Cardiac septum (tissue), 1 donor: ENCODE results near the gene DNM3. TPM values are rescaled to one million over a fixed set of nuclear protein-coding genes. Genes with fewer than 3 reads are reported as not detected.
"Not testable (repeated sequence)": the region's sequence is repeated elsewhere in the genome, so short reads cannot be mapped to it uniquely, and the experiment has no call there.

Experiments
- DNase-seq: peaks from one replicate; pipeline ENCODE4 v3.0.0-alpha.2; 2020; ENCODE audit warnings: low spot score
- intact Hi-C: fragments of 100-400 bp; cut with DNase I; formaldehyde crosslinking; loops from one replicate; pipeline ENCODE4 v1.14.0; 2022
- total RNA-seq: library from RNA; stranded (reverse); fragmentation: NEBNext Ultra II Directional; extraction: Animal tissue kit (Norgen Biotek cat#: 25700); gene quantifications from one replicate; pipeline ENCODE4 v1.2.1, GENCODE V29; 2021
- donor health status: DM: no; HTN: no; CAD: no.

The DNM3 gene
- total RNA-seq, 1 donor from 2014 or later = 2.4 TPM

DNA sequence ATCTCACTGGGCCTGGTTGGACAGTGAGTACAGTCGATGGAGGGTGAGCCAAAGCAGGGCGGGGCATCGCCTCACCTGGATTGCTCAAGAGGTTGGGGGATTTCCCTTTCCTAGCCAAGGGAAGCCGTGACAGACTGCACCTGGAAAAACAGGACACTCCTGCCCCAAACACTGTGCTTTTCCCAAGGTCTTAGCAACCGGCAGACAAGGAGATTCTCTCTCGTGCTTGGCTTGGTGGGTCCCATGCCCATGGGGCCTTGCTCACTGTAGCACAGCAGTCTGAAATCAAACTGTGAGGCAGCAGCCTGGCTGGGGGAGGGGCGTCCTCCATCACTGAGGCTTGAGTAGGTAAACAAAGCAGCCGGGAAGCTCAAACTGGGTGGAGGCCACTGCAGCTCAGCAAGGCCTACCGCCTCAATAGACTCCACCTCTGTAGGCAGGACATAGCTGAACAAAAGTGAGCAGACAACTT lies 590.5 kb downstream of the DNM3 start:
- intact Hi-C loops = no loop called here

DNA sequence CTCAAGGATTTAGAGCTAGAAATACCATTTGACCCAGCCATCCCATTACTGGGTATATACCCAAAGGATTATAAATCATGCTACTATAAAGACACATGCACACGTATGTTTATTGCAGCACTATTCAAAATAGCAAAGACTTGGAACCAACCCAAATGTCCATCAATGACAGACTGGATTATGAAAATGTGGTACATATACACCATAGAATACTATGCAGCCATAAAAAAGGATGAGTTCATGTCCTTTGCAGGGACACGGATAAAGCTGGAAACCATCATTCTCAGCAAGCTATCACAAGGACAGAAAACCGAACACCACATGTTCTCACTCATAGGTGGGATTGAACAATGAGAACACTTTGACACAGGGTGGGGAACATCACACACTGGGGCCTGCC lies 595.9 kb downstream of the DNM3 start:
- intact Hi-C loops, DNase-seq: not testable (repeated sequence)

More for the DNA sequence above, 590.5 kb downstream of the DNM3 start:
- no peak for DNase-seq

DNA sequence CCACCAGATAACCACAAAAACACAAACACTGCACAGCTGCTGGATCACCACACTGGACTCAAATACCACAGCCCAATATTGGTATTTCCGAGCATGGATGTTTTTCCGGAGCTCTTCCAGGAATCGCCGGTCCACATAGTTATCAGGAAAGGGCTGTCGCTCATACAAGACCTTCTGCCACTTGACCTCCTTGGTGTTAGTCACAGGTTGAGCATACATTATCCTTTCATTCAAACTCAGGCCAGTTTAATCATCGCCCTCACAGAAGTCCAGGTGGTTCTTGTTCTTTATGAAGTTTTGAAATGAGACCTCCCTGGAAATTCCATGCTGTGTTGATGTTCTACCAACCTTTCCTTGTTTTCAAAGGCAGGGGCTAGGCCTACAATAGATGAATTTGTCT lies 601.1 kb downstream of the DNM3 start:
- intact Hi-C loops = loop anchor here (10.0 kb wide), 1 partner anchor 438 kb away; no protein-coding TSS in a partner anchor
- no peak for DNase-seq

DNA sequence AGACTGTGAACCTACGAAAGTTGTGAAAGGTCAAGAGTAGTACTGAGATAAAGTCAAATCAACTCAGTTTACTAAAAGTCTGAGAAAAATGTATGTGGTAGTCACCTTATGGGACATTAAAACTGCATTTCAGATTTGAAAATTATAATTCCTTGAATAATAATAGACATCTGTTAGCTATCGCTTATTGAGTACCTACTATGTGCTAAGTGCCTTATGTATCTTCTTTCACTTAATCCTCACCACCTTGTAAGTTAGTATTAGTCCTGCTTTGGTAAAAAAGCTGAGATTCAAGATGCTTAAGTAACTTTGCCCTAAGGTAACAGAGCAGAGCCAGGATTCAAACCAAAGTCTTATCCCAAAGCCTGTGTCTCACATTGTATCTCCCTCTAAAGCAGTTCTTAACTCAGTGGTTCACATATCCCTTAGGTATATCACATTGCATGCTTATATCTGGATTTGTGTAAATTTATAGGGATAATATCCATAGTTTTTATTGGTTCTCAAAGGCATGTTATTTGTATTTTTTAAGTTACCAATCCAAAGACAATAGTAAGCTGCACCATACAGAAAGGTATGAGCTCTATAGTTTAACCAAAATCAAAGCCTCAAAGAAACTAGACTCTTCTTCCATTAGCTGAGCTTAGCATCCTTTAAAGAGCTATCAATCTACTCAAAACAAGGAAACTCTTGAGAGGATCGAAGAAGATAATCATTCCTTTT lies 601.7 kb downstream of the DNM3 start:
- DNase-seq = no peak
- intact Hi-C loops = loop anchor here (10.0 kb wide), 1 partner anchor 438 kb away; no protein-coding TSS in a partner anchor

DNA sequence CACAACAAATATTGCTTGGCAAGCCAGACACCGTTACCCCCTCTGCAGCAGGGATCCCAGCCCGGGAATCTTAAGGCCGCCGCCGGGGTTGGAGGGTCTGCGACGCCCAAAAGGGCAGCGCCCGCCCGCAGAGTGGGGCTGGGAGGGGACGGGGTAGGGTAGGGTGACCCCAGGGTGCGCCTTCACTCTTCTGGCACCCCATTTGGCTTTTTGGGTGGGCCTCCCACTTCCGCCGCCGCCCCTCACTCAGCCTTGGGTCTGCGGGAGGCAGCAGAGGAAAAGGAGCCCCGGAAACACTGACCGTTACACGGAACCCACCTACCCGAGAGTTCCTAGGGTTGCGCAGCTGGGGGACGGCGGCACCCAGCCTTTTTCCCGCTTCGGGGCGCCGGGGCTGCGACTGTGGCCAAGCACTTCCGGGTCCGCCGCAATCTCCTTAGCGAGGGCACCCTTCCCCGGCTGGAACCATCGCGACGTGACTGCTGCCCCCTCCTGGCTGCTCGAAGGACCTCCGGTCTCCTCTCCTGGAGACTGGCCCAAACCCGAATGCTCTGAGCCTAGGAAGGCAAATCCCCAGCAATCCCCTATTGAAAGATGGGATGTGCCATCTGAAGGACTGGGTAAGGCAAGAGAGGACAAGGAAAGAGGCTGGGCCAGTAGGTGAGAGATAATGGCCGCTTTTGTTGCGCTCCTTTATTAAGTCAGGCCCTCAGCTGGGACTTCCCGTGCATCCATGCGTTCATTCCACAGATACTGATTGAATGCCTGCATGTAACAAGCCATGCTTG lies 602.6 kb downstream of the DNM3 start, which contains the start of gene PIGC:
Gene PIGC, minus strand, starts transcription at position 404 of the 788 bp plus-strand sequence. CDS start 1,447 bp downstream, outside the sequence.
- intact Hi-C loops = loop anchor here (2.0 to 10.0 kb wide), 2 partner anchors 89 to 439 kb away; partner anchors contain the start of gene SUCO

DNA sequence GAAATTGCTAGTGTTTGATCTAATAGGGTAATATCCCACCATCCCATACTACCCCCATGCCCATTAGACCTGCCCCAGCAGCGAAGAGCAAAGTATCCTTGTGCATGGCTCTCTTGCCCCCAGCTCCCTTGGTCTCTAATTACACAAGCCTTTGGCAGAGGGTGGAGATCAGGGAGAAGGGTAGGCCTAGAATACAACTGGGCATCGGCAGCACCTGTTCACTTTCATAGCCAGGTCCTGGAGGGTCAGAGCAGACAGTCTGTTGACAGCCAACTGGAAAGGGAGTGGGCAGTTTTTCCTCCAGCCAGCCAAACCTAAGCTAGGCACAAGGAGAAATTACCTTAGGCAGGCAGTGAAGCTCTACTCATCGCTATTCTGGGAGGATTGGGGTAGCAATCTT lies 605.2 kb downstream of the DNM3 start:
- no peak for DNase-seq
- intact Hi-C loops = loop anchor here (10.0 kb wide), 1 partner anchor 442 kb away; no protein-coding TSS in a partner anchor

More for the DNA sequence above, 602.6 kb downstream of the DNM3 start, which contains the start of gene PIGC:
- peak; percentile 97 for DNase-seq

DNA sequence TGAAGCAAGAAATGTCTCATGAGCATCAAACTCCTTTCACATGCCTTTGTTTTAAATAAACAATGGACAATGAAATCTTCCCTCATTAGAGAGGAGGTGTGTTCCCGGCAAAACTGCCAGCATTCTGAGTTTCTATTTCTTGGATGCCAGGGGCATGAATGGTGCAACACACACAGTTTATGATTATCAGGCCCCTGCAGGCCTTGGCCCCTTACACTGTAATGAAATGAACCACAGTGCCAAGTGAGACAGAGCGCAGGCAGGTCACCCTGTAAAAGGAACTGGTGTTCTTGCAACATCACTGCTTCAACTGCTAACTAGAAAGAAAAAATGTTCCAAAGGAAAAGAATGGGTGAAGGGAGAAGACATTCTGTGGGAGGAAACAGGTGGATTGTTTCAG lies 606.3 kb downstream of the DNM3 start:
- DNase-seq = no peak
- intact Hi-C loops = loop anchor here (10.0 kb wide), 1 partner anchor 443 kb away; no protein-coding TSS in a partner anchor

DNA sequence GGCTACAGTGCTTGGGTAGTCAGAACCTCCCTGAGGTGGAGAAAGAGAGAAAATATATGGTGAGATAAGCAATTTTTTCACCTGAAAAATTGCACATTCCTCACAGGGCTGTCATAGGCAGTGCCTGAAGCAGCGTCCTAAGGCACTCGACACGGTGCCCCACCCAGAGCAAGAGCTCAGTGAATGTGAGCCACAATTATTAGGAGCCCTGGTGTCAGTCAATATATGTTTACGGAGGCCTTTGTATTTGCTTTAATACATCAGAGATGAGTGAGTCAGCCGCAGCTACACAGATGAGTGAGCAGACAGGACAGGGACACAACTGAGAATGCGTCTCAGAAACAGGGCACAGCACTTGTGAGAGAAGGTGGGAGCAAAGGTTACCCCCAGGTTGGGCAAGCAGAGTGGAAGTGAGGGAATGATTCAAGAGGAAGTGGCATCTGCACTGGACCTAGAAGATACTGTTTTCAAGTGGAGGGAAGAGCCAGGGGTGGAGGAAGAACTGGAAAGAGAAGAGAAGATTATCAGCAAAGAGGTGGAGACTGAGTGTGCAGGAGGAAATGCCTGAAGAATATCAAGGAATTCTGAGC lies 607.8 kb downstream of the DNM3 start:
- DNase-seq = no peak
- intact Hi-C loops = loop anchor here (10.0 kb wide), 1 partner anchor 444 kb away; no protein-coding TSS in a partner anchor

DNA sequence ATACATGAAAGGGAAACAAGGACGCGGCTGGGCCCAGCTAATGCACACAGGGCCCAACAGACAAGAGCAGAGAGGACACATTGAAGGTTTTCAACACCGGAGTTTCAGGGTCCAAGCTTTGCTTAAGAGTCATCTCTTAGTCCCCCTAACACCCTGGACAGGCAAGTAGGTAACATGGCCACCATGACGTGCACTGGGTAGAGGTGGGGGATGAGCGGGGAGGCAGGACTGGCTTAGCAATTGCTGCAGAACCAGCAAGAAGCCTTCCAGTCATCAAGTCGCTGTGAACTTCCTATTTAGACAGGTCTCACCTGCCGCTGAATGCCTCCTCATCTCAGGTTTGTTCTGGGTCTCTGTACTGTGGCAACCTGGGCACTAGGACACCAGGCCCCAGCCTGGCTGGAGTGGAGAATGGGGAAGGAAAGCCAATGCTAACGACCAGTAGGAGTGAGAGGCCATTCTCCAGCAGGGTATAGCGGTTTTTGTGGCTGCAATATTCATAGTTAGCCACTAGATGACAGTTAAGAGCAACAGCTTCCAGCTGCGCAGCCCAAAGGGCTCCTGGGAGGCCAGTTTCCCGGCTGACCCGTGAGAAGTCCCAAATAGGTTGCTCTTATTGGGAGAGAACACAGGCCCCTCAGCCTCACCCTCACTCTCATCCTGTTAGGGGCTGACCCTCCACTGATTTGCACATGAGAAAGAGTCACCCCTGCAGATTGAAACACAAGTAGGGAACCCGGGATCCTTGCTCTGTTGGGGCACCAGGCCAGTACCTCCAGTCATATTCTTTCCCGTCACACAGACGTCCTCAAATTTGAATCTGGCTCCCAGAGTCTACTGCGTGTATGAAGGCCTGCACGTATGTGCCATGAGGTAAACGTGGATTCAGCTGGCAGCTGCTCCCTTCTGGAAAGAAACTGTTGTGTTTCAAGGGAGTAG lies 608.6 kb downstream of the DNM3 start:
- intact Hi-C loops = loop anchor here (2.0 to 10.0 kb wide), 2 partner anchors 269 to 445 kb away; no protein-coding TSS in a partner anchor
- peak; percentile 80 for DNase-seq

DNA sequence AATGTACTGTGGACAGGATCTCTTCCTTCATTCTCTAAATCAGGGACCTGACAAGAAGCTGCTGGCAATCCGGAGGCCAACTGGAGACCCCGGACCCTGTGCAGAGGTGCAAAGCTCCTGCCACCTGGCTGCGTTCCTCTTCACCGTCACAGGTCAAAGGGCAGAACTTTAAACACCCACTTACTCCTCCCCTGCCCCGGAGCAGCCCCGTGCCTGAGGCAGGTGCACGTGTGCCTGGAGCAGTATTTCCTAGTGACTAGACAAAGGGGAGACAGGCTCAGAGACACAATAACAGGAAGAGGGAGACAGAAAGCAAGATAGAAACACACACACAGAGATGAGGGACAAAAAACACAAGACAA lies 609.2 kb downstream of the DNM3 start:
- intact Hi-C loops = loop anchor here (2.0 kb wide), 1 partner anchor 268 kb away; no protein-coding TSS in a partner anchor
- DNase-seq = no peak

DNA sequence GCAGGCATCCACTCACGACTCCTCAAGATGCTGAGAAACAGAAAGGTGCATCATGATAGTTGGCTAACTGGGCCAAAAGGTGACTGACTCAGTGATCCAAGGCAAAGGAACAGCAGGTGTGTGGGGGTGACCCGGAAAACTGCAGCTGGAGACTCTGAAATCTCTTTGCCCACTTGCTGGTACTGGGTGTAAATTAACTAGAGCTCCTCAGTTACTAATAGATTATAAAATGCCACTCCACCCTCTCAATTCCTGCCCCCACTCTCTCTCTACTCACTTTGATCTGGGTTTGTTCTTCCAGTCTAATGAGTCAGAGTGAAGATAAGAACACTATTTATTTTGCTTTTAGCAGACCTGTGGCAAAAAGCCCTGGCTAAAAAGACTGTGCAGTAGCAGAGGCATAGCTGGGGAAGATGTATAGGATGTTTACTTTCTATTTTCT lies 609.7 kb downstream of the DNM3 start:
- intact Hi-C loops = loop anchor here (2.0 kb wide), 1 partner anchor 268 kb away; no protein-coding TSS in a partner anchor

DNA sequence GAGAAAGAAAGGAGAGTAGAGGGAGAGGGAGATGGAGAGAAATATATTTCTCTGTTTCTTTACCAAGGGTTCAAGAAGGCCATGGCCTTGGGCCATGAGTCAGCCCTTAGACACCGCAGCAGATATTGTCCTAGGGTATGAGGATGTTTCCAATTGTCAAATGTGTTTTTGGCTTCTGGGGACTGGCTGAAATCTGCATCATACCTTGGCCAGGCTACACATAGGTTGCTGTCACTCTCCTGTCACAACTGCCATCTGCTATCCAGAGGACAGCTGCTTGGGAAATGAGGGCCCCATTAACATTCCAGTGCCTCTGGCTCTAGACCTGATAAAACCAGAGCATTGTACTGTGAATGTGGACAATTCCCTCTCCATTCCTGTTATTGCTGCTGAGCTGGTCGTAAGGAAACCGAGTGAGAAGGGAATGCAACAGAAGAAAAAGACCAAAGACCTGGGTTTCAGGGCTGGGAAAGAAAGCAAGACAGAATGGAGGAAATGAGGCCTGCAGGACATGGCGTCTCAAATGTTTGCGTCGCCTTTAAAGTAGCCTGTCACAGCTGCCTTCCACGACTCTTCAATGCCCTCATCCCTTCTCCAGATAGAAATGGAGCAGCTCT lies 611.3 kb downstream of the DNM3 start:
- intact Hi-C loops = no loop called here

More for the DNA sequence above, 609.7 kb downstream of the DNM3 start:
- DNase-seq = no peak

DNA sequence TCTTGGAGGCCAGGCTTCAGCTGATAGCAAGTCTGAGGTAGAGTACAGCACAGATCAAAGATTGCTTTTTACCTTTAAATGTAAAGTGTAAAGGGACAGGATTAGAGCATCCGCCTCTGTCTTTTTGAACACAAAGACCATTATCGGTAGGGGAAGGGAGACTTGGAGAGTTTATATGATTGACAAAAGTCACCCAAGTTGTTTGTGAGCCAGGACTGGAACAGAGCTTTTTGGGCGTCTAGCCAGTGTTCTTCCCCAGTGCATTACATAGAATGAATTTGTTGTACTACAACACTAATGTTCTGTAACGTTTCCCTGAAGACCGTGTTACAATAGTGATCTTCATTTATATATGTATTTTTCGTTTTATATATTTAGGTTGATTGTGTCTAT lies 611.9 kb downstream of the DNM3 start:
- intact Hi-C loops = no loop called here
- DNase-seq = no peak

More for the DNA sequence above, 611.3 kb downstream of the DNM3 start:
- DNase-seq = no peak

DNA sequence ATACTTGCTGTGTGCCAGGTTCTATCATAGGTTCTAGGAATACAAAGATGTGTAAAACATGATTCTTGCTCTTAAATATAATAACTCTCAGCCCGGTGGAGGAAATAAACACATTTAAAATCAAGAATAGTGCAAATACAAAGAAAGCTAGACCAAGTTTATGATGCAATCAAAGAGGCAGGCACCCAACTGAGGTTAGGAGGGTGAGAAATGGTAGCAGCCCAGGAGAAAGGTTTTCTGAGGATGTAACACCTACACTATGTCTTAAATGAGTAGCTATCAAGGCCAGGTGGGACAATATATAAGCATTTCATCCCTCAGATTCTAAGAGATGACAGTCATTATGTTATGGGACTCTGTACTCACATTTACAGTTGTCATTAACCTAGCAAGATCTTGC lies 612.3 kb downstream of the DNM3 start:
- no peak for DNase-seq
- intact Hi-C loops = no loop called here

DNA sequence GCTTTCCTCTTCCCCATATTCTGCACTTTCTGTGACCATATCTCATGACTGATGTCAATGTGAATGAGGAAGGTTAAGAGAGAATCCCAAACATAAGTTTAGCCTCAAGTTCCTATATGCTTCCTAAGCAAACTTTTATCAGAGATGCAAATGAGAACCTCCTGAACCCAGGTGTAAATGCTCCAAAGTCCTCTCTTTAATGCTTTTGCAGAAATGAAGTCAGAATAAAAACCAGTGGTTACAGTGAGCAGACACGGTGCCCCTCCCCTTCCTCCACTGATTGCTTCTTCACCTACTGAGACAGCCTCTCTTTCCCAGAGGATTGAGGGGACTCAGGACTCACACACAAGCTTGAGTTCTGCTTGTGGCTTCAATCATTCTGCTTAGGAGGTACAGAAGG lies 614.2 kb downstream of the DNM3 start:
- intact Hi-C loops = no loop called here
- DNase-seq = no peak

DNA sequence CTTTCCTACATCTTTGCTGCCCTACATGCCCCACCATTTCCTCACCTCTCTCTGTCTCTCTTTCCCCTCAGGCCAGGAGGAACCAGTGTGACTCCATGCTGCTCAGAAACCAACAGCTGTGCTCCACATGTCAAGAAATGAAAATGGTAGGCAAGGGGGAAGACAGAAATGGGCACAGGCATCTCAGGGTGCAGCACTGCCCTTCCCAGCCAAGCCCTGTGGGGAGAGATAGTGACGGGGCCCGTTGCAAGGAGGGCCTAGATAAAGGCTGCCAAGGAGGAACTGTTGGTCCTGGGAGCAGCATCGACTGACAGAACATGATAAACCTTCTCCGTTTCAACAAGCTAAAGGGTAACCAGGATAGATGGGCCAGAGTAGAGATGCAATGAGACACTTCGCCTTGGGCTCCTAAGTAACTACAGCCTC lies 615.1 kb downstream of the DNM3 start:
- no peak for DNase-seq
- intact Hi-C loops = no loop called here

DNA sequence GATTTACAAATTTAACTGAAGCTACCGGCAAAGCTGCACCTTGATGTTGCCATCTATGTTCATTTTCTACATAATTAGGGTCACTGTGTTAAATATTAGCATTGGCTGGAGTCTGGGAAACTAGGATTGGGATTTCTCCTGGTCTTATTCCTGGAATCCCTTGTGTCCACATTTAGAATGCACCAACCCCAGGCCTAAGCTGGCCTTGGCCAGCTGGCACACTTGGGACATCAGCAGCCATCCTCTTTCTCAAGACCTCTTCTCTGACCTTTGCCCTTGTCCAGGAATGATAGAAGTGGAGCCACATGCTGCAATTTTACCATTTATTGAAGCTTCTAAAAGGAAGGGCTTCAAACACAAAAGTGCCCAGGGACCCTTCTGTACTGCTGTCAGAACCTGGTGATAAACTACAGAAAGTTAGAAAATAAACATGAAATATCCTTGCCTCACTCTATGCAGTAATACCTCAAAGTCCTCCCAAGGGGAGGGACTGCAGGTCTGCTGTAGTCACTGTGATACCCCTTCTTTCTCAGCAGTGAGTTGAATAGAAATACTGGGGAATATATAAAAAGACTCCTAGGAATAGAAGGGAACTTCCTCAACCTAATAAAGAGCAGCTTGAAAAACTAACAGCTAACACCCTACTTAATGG lies 616.3 kb downstream of the DNM3 start:
- intact Hi-C loops = no loop called here
- no peak for DNase-seq

DNA sequence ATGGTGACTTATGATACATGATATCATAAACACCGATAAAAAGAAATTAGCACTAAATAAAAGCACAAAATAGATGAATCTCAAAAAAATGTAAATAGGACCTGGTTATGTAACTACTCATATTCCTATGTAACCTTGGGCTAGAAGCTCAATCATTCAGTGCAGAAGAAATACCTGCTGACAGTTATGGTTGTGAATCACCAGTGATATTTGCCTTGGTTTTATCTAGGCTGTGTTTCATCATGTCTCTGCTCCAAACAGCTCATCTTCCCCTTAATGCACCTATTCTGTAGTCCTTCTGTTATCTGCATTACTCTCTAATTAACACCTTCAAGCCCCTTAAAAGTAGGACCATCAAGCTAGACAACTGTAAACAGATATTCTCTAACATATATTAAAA lies 618.9 kb downstream of the DNM3 start:
- no peak for DNase-seq
- intact Hi-C loops = no loop called here
